SK-N-SH (cell line): ENCODE results near the gene MALL. TPM values are rescaled to one million over a fixed set of nuclear protein-coding genes. Genes with fewer than 3 reads are reported as not detected.

ENCODE experiments used
- CTCF ChIA-PET: fragments of 300-600, 350-600 bp; formaldehyde crosslinking; extraction: SDS; loops from one replicate; lab custom pipeline; 2021; lab: Yijun Ruan, JAX
- POLR2A ChIA-PET: fragments of 350-600 bp; sonication (Branson Sonifier 250); formaldehyde crosslinking; extraction: SDS; loops from one replicate; lab custom pipeline; 2020; ENCODE audit warnings: antibody characterized with exemption, inconsistent platforms; lab: Yijun Ruan, JAX
- DNase-seq: peaks from one replicate; pipeline ENCODE4 v3.0.0; 2012
- H2AFZ ChIP-seq: fragments of 200-600 bp; sonication (generic); 2 replicates; pipeline ENCODE4 v1.8.1; 2016; ENCODE audit warnings: antibody characterized with exemption, mild to moderate bottlenecking, low read depth
- H3F3A ChIP-seq: fragments of 200-600 bp; sonication (generic); replicated peaks from 2 replicates; pipeline ENCODE3; 2016; ENCODE audit warnings: antibody characterized with exemption, mild to moderate bottlenecking; ENCODE audit not compliant: insufficient read depth
- H3K27ac ChIP-seq, 2 experiments: fragments of 200-500 bp in 1 of 2; fragments of 200-600 bp in 1 of 2; sonication (Bioruptor generic) in 1 of 2; sonication (generic), shearing (Covaris generic) in 1 of 2; 2 replicates each; pipeline versions ENCODE4 v1.5.1 to v1.6.1; 2014 to 2016; ENCODE audit warnings: low read depth in 2 of 2, inconsistent platforms in 1 of 2, low read length in 1 of 2, mild to moderate bottlenecking in 1 of 2, mixed read lengths in 1 of 2
- H3K27me3 ChIP-seq: fragments of 200-600 bp; sonication (generic), shearing (Covaris generic); 2 replicates; pipeline ENCODE4 v1.6.1; 2016; ENCODE audit warnings: mixed run types; ENCODE audit not compliant: insufficient read depth
- H3K36me3 ChIP-seq, 2 experiments: fragments of 200-500 bp in 1 of 2; fragments of 200-600 bp in 1 of 2; sonication (Bioruptor generic) in 1 of 2; sonication (generic) in 1 of 2; replicated peaks in 1 of 2; 2 replicates each; pipeline versions ENCODE3 to v1.5.1; 2014 to 2016; ENCODE audit warnings: low read length in 1 of 2, mild to moderate bottlenecking in 1 of 2; ENCODE audit not compliant: insufficient read depth in 2 of 2, control insufficient read depth in 1 of 2
- H3K4me1 ChIP-seq, 2 experiments: fragments of 200-500 bp in 1 of 2; fragments of 200-600 bp in 1 of 2; sonication (Bioruptor generic) in 1 of 2; sonication (generic), shearing (Covaris generic) in 1 of 2; 2 replicates each; pipeline versions ENCODE4 v1.5.1 to v1.6.1; 2014 to 2016; ENCODE audit warnings: low read depth in 1 of 2, low read length in 1 of 2, mixed run types in 1 of 2; ENCODE audit not compliant: insufficient read depth in 2 of 2, control insufficient read depth in 1 of 2
- H3K4me2 ChIP-seq: fragments of 200-600 bp; sonication (generic), shearing (Covaris generic); 2 replicates; pipeline ENCODE4 v1.6.1; 2017; ENCODE audit warnings: mixed run types
- H3K4me3 ChIP-seq, 2 experiments: fragments of 200-500 bp in 1 of 2; fragments of 200-600 bp in 1 of 2; sonication (Bioruptor generic) in 1 of 2; sonication (generic), shearing (Covaris generic) in 1 of 2; 2 replicates each; pipeline versions ENCODE4 v1.5.1 to v1.8.1; 2014 to 2016; ENCODE audit warnings: low read depth in 2 of 2, inconsistent platforms in 1 of 2, low read length in 1 of 2, mild to moderate bottlenecking in 1 of 2, mixed read lengths in 1 of 2, moderate library complexity in 1 of 2
- H3K79me2 ChIP-seq: fragments of 200-600 bp; sonication (generic); 2 replicates; pipeline ENCODE4 v1.8.1; 2017; ENCODE audit warnings: mild to moderate bottlenecking; ENCODE audit not compliant: insufficient read depth
- H3K9ac ChIP-seq: fragments of 200-600 bp; sonication (generic); 2 replicates; pipeline ENCODE4 v1.6.1; 2017; ENCODE audit warnings: mixed run types
- H3K9me2 ChIP-seq: fragments of 200-600 bp; sonication (generic); 2 replicates; pipeline ENCODE4 v1.6.1; 2017; ENCODE audit warnings: mixed run types
- H3K9me3 ChIP-seq: fragments of 200-600 bp; sonication (generic); 2 replicates; pipeline ENCODE4 v1.6.1; 2017; ENCODE audit warnings: mixed run types, mild to moderate bottlenecking, moderate library complexity
- H4K20me1 ChIP-seq: fragments of 200-600 bp; sonication (generic); 2 replicates; pipeline ENCODE4 v1.6.1; 2017; ENCODE audit warnings: mild to moderate bottlenecking, mixed run types; ENCODE audit not compliant: insufficient read depth
- CHD2 ChIP-seq: fragments of 150-350 bp; IDR thresholded peaks from 2 replicates; pipeline ENCODE4 v1.6.1; 2018; ENCODE audit warnings: low read length; ENCODE audit not compliant: partially characterized antibody
- ELF1 ChIP-seq: IDR thresholded peaks from 2 replicates; pipeline ENCODE4 v1.4.0; 2012
- FOSL2 ChIP-seq: IDR thresholded peaks from 2 replicates; pipeline ENCODE4 v1.4.0; 2012; ENCODE audit warnings: low read depth, mild to moderate bottlenecking, moderate library complexity, borderline replicate concordance
- FOXJ3 ChIP-seq: sonication (generic); formaldehyde crosslinking; IDR thresholded peaks from 2 replicates; pipeline ENCODE4 v1.5.1; 2020; ENCODE audit warnings: mild to moderate bottlenecking, missing genetic modification reagents
- FOXM1 ChIP-seq: IDR thresholded peaks from 2 replicates; pipeline ENCODE4 v1.4.0; 2012; ENCODE audit warnings: low read depth, mild to moderate bottlenecking
- GABPA ChIP-seq: IDR thresholded peaks from 2 replicates; pipeline ENCODE4 v1.4.0; 2012; ENCODE audit warnings: low read depth, mild to moderate bottlenecking
- GATA2 ChIP-seq: sonication (generic); formaldehyde crosslinking; IDR thresholded peaks from 2 replicates; pipeline ENCODE4 v1.5.0; 2020; ENCODE audit warnings: mild to moderate bottlenecking, missing genetic modification reagents
- JUND ChIP-seq: IDR thresholded peaks from 2 replicates; pipeline ENCODE4 v1.4.0; 2012
- MEF2A ChIP-seq: IDR thresholded peaks from 2 replicates; pipeline ENCODE4 v1.4.0; 2012; ENCODE audit warnings: low read depth, borderline replicate concordance
- MXI1 ChIP-seq: IDR thresholded peaks from 2 replicates; pipeline ENCODE4 v1.6.1; 2012; ENCODE audit warnings: mild to moderate bottlenecking, low read depth, low read length, improper control_type of control experiment
- NFIC ChIP-seq: IDR thresholded peaks from 2 replicates; pipeline ENCODE4 v1.4.0; 2012; ENCODE audit warnings: borderline replicate concordance
- NRF1 ChIP-seq: IDR thresholded peaks from 2 replicates; pipeline ENCODE4 v1.6.1; 2012; ENCODE audit warnings: low read depth, mild to moderate bottlenecking, low read length
- RXRA ChIP-seq: IDR thresholded peaks from 2 replicates; pipeline ENCODE4 v1.4.0; 2012; ENCODE audit warnings: low read depth, mild to moderate bottlenecking, borderline replicate concordance
- SIN3A ChIP-seq: IDR thresholded peaks from 2 replicates; pipeline ENCODE4 v1.6.1; 2012; ENCODE audit warnings: low read depth, mild to moderate bottlenecking, low read length, moderate library complexity, borderline replicate concordance
- SMC3 ChIP-seq: IDR thresholded peaks from 2 replicates; pipeline ENCODE4 v1.6.1; 2012; ENCODE audit warnings: low read depth, low read length, improper control_type of control experiment
- TAF1 ChIP-seq: IDR thresholded peaks from 2 replicates; pipeline ENCODE4 v1.6.1; 2012; ENCODE audit warnings: low read depth, mild to moderate bottlenecking, low read length, moderate library complexity, borderline replicate concordance
- TCF12 ChIP-seq: IDR thresholded peaks from 2 replicates; pipeline ENCODE4 v1.4.0; 2012
- TEAD4 ChIP-seq: IDR thresholded peaks from 2 replicates; pipeline ENCODE4 v1.4.0; 2012; ENCODE audit warnings: mild to moderate bottlenecking, borderline replicate concordance; ENCODE audit not compliant: insufficient read depth
- YY1 ChIP-seq: IDR thresholded peaks from 2 replicates; pipeline ENCODE4 v1.4.0; 2012; ENCODE audit warnings: low read depth, mild to moderate bottlenecking
- WGBS: methylation state at CpG from one replicate; pipeline ENCODE4 v1.1.6; 2017; ENCODE audit warnings: low lambda C conversion rate; 5-methylcytosine and 5-hydroxymethylcytosine counted together
- polyA plus RNA-seq, 3 experiments: library from polyadenylated mRNA; depleted of rRNA; stranded (reverse); fragments of >200 nt; gene quantifications; 2 replicates each; pipeline ENCODE4 v1.2.3, GENCODE V29; 2012
- TF ChIP-seq, protein P1 (sequence below): fragments of 150-350 bp; IDR thresholded peaks from 2 replicates; pipeline ENCODE4 v1.6.1; 2016; ENCODE audit warnings: mild to moderate bottlenecking, low read depth, low read length
- TF ChIP-seq, protein P2 (sequence below): IDR thresholded peaks from 2 replicates; pipeline ENCODE4 v1.4.0; 2012; ENCODE audit warnings: low read depth
- TF ChIP-seq, protein P3 (sequence below): IDR thresholded peaks from 2 replicates; pipeline ENCODE4 v1.4.0; 2012; ENCODE audit warnings: low read depth, borderline replicate concordance
- TF ChIP-seq, protein P4 (sequence below): IDR thresholded peaks from 2 replicates; pipeline ENCODE4 v1.4.0; 2012; ENCODE audit warnings: low read depth, borderline replicate concordance
- TF ChIP-seq, protein P5 (sequence below): fragments of 200-600 bp; sonication (generic); IDR thresholded peaks from 2 replicates; pipeline ENCODE4 v1.6.1; 2017; ENCODE audit warnings: antibody characterized with exemption, mild to moderate bottlenecking, moderate library complexity

The MALL gene
- polyA plus RNA-seq, 1 of the 3 experiments (the other 2 are of a cell fraction): 5.2 TPM

DNA sequence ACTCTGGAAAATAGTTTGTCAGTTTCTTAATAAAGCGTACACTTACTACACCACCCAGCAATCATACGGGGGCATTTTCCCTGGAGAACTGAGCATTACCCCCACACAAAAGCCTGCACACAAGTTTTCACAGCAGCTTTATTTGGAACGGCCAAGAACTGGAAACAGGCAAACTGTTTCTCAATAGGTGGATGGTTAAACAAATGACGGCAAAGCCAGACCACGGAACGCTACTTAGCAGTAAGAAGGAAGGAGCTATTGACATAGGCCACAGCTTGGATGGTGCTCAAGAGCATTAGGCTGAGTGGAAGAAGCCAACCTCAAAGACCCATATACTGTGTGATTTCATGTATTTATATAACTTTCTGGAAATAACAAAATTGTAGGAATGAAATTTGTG, 9.0 kb downstream of the MALL start (continued):
- TF ChIP-seq, protein P1, sequence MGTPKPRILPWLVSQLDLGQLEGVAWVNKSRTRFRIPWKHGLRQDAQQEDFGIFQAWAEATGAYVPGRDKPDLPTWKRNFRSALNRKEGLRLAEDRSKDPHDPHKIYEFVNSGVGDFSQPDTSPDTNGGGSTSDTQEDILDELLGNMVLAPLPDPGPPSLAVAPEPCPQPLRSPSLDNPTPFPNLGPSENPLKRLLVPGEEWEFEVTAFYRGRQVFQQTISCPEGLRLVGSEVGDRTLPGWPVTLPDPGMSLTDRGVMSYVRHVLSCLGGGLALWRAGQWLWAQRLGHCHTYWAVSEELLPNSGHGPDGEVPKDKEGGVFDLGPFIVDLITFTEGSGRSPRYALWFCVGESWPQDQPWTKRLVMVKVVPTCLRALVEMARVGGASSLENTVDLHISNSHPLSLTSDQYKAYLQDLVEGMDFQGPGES: no peak

DNA sequence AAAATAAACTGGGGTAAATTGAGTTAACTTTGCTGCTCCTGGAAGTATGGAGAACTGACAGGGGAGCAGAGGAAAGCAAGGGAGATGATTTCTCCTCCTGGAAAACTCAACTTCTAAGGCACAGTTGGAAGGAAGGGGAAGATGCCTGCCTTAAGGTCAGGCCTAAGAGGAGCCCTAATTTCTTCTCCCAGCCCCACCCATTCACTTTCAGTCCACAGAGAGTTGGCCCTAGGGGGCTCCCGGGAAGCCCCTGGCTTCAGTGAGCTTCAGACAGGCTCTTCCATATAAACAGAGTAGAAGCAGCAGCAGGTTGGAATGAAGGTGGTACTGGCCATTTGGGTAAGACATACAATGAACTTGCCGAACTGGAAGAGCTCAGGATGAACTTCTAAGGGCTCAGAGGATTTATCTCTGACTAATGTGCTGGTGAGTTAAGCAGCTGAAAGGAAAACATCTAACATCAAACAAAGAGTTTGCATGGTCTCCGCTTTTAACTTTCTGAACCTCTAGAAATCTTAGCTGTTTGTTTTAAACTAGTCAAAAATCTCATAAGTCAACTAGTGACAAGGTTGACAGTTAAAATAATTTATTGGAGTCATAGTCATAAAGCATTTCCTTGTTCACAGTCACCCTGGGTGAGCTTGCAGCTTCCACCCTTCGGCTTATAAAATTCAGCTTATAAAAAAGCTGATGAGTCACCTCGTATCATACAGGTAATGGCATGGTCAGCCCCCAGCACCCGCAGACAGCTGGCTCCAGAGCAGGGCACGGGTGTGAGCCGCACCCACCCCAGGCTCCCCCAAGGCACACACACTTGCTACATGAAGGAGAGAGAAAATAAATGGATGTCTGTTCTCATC, 9.8 kb downstream of the MALL start:
- H3K9me3 ChIP-seq: no peaks in the 10 kb centered on the region
- H3K4me2 ChIP-seq: peak overlapping the region; percentile 56
- H3K9me2 ChIP-seq: no peaks in the 10 kb centered on the region
- H4K20me1 ChIP-seq: no peaks in the 10 kb centered on the region
- H3F3A ChIP-seq: peaks cover 48% of the 10 kb centered on the region
- no peak overlapping the region for H2AFZ ChIP-seq
- peak overlapping the region in 1 of 2 experiments; percentile 11; a peak in 1 of 4 replicates for H3K4me3 ChIP-seq
- peaks cover 16 to 34% of the 10 kb centered on the region in 2 experiments; a peak in 3 of 4 replicates for H3K4me1 ChIP-seq
- peaks cover 5% of the 10 kb centered on the region for H3K79me2 ChIP-seq
- ChIA-PET CTCF (no interaction called here), POLR2A (no interaction called here)
- peak overlapping the region; percentile 70 for H3K9ac ChIP-seq
- DNase-seq: no peak
- H3K27ac ChIP-seq: peak overlapping the region in 1 of 2 experiments; percentile 100; a peak in 3 of 4 replicates
- peaks cover 0 to 7% of the 10 kb centered on the region in 2 experiments for H3K36me3 ChIP-seq
- 15% methylated on average over 8 of the region's 8 CpGs for WGBS
- H3K27me3 ChIP-seq: no peaks in the 10 kb centered on the region
- TF ChIP-seq, protein P2, sequence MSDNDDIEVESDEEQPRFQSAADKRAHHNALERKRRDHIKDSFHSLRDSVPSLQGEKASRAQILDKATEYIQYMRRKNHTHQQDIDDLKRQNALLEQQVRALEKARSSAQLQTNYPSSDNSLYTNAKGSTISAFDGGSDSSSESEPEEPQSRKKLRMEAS: peak; percentile 59; the same call in 1 of the 2 replicates
- peak; percentile 80; the same call in 1 of the 2 replicates for TF ChIP-seq MEF2A
- TF ChIP-seq, protein P3, sequence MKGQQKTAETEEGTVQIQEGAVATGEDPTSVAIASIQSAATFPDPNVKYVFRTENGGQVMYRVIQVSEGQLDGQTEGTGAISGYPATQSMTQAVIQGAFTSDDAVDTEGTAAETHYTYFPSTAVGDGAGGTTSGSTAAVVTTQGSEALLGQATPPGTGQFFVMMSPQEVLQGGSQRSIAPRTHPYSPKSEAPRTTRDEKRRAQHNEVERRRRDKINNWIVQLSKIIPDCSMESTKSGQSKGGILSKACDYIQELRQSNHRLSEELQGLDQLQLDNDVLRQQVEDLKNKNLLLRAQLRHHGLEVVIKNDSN: no peak
- no peak for TF ChIP-seq SMC3
- TF ChIP-seq NRF1: no peak
- TF ChIP-seq TCF12: peak; percentile 83
- TF ChIP-seq JUND: peak; percentile 87
- 0 out of 2 replicates have a peak, but pooled peaks have one; percentile 43 for TF ChIP-seq SIN3A
- peak; percentile 45; the same call in 1 of the 2 replicates for TF ChIP-seq ELF1
- no peak for TF ChIP-seq GATA2 (CRISPR knock-in tag)
- peak; percentile 58; the same call in 1 of the 2 replicates for TF ChIP-seq NFIC
- TF ChIP-seq RXRA: peak; percentile 72; the same call in 1 of the 2 replicates
- peak; percentile 90 for TF ChIP-seq FOSL2
- TF ChIP-seq FOXJ3: no peak
- TF ChIP-seq MXI1: no peak
- TF ChIP-seq, protein P4, sequence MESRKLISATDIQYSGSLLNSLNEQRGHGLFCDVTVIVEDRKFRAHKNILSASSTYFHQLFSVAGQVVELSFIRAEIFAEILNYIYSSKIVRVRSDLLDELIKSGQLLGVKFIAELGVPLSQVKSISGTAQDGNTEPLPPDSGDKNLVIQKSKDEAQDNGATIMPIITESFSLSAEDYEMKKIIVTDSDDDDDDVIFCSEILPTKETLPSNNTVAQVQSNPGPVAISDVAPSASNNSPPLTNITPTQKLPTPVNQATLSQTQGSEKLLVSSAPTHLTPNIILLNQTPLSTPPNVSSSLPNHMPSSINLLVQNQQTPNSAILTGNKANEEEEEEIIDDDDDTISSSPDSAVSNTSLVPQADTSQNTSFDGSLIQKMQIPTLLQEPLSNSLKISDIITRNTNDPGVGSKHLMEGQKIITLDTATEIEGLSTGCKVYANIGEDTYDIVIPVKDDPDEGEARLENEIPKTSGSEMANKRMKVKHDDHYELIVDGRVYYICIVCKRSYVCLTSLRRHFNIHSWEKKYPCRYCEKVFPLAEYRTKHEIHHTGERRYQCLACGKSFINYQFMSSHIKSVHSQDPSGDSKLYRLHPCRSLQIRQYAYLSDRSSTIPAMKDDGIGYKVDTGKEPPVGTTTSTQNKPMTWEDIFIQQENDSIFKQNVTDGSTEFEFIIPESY: 0 out of 2 replicates have a peak, but pooled peaks have one; percentile 37
- no peak for TF ChIP-seq TAF1
- TF ChIP-seq YY1: no peak
- TF ChIP-seq CHD2: no peak
- 0 out of 2 replicates have a peak, but pooled peaks have one; percentile 26 for TF ChIP-seq FOXM1
- peak; percentile 70; the same call in 1 of the 2 replicates for TF ChIP-seq TEAD4
- no peak for TF ChIP-seq GABPA
- TF ChIP-seq, protein P5, sequence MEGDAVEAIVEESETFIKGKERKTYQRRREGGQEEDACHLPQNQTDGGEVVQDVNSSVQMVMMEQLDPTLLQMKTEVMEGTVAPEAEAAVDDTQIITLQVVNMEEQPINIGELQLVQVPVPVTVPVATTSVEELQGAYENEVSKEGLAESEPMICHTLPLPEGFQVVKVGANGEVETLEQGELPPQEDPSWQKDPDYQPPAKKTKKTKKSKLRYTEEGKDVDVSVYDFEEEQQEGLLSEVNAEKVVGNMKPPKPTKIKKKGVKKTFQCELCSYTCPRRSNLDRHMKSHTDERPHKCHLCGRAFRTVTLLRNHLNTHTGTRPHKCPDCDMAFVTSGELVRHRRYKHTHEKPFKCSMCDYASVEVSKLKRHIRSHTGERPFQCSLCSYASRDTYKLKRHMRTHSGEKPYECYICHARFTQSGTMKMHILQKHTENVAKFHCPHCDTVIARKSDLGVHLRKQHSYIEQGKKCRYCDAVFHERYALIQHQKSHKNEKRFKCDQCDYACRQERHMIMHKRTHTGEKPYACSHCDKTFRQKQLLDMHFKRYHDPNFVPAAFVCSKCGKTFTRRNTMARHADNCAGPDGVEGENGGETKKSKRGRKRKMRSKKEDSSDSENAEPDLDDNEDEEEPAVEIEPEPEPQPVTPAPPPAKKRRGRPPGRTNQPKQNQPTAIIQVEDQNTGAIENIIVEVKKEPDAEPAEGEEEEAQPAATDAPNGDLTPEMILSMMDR: no peak
